KMS-11 (cell line): ENCODE measurements around the gene CFDP1.

Experiments
- H2AFZ ChIP-seq: fragments of 200-600 bp; sonication (generic); 2 replicates; pipeline ENCODE4 v1.6.1; 2016; ENCODE audit warnings: antibody characterized with exemption, mixed run types, low read depth
- H3K27ac ChIP-seq: fragments of 200-600 bp; sonication (generic); 2 replicates; pipeline ENCODE4 v1.6.1; 2016; ENCODE audit warnings: mild to moderate bottlenecking, mixed run types
- H3K27me3 ChIP-seq: fragments of 200-600 bp; sonication (generic); 2 replicates; pipeline ENCODE4 v1.6.1; 2017; ENCODE audit warnings: mild to moderate bottlenecking, low read depth, mixed run types, moderate library complexity; ENCODE audit not compliant: insufficient read depth
- H3K36me3 ChIP-seq: fragments of 200-600 bp; sonication (generic); 2 replicates; pipeline ENCODE4 v1.6.1; 2017; ENCODE audit warnings: mild to moderate bottlenecking, mixed run types; ENCODE audit not compliant: insufficient read depth
- H3K4me1 ChIP-seq: fragments of 200-600 bp; sonication (generic); 2 replicates; pipeline ENCODE4 v1.6.1; 2016; ENCODE audit warnings: mild to moderate bottlenecking, low read depth, mixed run types; ENCODE audit not compliant: poor library complexity, severe bottlenecking
- H3K4me2 ChIP-seq: fragments of 200-600 bp; sonication (generic); 2 replicates; pipeline ENCODE4 v1.7.0; 2016; ENCODE audit warnings: mild to moderate bottlenecking, mixed run types
- H3K4me3 ChIP-seq: fragments of 200-600 bp; sonication (generic); IDR thresholded peaks from 2 replicates; pipeline ENCODE4 v1.6.1; 2017; ENCODE audit warnings: low read depth, low read length, mixed read lengths; ENCODE audit not compliant: insufficient read depth
- H3K79me2 ChIP-seq: fragments of 200-600 bp; sonication (generic); 2 replicates; pipeline ENCODE4 v1.6.1; 2016; ENCODE audit warnings: low read depth, mixed run types; ENCODE audit not compliant: insufficient read depth
- H3K9ac ChIP-seq: fragments of 200-600 bp; sonication (generic); 2 replicates; pipeline ENCODE4 v1.6.1; 2016; ENCODE audit warnings: mild to moderate bottlenecking, mixed run types
- H4K20me1 ChIP-seq: fragments of 200-600 bp; sonication (generic); 2 replicates; pipeline ENCODE4 v1.6.1; 2016; ENCODE audit warnings: mild to moderate bottlenecking, mixed run types; ENCODE audit not compliant: insufficient read depth
- CTCF ChIP-seq: fragments of 200-600 bp; sonication (generic); conservative IDR thresholded peaks from 2 replicates; pipeline ENCODE4 v1.6.1; 2017; ENCODE audit warnings: low read depth, mild to moderate bottlenecking, antibody characterized with exemption, low read length, moderate library complexity, mixed read lengths

The CFDP1 gene

GRCh38 chr16:75378616-75379015, 54.7 kb downstream of the CFDP1 start:
- Histone ChIP-seq H3K4me3 (no peak overlapping the region), H4K20me1 (no peaks in the 10 kb centered on the region), H3K36me3 (no peaks in the 10 kb centered on the region), H2AFZ (no peak overlapping the region), H3K9ac (no peak overlapping the region), H3K4me2 (no peak overlapping the region), H3K79me2 (no peaks in the 10 kb centered on the region), H3K27ac (no peak overlapping the region), H3K27me3 (no peaks in the 10 kb centered on the region), H3K4me1 (peaks cover 24% of the 10 kb centered on the region)
- no peak for TF ChIP-seq CTCF

- H4K20me1 ChIP-seq: no peaks in the 10 kb centered on the region
- no peaks in the 10 kb centered on the region for H3K79me2 ChIP-seq
- no peak overlapping the region for H3K4me3 ChIP-seq
- no peak overlapping the region for H2AFZ ChIP-seq
- H3K4me2 ChIP-seq: no peak overlapping the region
- no peak overlapping the region for H3K27ac ChIP-seq
- H3K27me3 ChIP-seq: no peaks in the 10 kb centered on the region
- no peaks in the 10 kb centered on the region for H3K36me3 ChIP-seq
- no peak for TF ChIP-seq CTCF
- no peak overlapping the region for H3K9ac ChIP-seq
- H3K4me1 ChIP-seq: peaks cover 24% of the 10 kb centered on the region
Measured at GRCh38 chr16:75377729-75378386, 55.4 kb downstream of the CFDP1 start.

GRCh38 chr16:75376475-75377161, 56.7 kb downstream of the CFDP1 start:
- TF ChIP-seq CTCF: no peak
- Histone ChIP-seq H4K20me1 (no peaks in the 10 kb centered on the region), H3K4me3 (no peak overlapping the region), H3K4me1 (peaks cover 24% of the 10 kb centered on the region), H3K36me3 (no peaks in the 10 kb centered on the region), H2AFZ (no peak overlapping the region), H3K27ac (no peak overlapping the region), H3K4me2 (no peak overlapping the region), H3K79me2 (no peaks in the 10 kb centered on the region), H3K9ac (no peak overlapping the region), H3K27me3 (no peaks in the 10 kb centered on the region)

GRCh38 chr16:75374388-75374787, 58.9 kb downstream of the CFDP1 start:
- no peak overlapping the region for H3K4me2 ChIP-seq
- H3K79me2 ChIP-seq: no peaks in the 10 kb centered on the region
- H4K20me1 ChIP-seq: no peaks in the 10 kb centered on the region
- no peaks in the 10 kb centered on the region for H3K36me3 ChIP-seq
- peaks cover 5% of the 10 kb centered on the region for H3K4me1 ChIP-seq
- no peak overlapping the region for H3K4me3 ChIP-seq
- H3K27me3 ChIP-seq: no peaks in the 10 kb centered on the region
- no peak overlapping the region for H3K27ac ChIP-seq
- H2AFZ ChIP-seq: no peak overlapping the region
- TF ChIP-seq CTCF: no peak
- H3K9ac ChIP-seq: no peak overlapping the region
